ENCODE measurements around the gene BRD1. TPM values are rescaled to one million over a fixed set of nuclear protein-coding genes. Genes with fewer than 3 reads are reported as not detected.
A peak's percentile ranks its signal among the peaks of the same experiment; 100 is the strongest.

The BRD1 gene
- total RNA-seq, 2 donors from 2014 or later: 32.9 to 34.9 TPM

DNA sequence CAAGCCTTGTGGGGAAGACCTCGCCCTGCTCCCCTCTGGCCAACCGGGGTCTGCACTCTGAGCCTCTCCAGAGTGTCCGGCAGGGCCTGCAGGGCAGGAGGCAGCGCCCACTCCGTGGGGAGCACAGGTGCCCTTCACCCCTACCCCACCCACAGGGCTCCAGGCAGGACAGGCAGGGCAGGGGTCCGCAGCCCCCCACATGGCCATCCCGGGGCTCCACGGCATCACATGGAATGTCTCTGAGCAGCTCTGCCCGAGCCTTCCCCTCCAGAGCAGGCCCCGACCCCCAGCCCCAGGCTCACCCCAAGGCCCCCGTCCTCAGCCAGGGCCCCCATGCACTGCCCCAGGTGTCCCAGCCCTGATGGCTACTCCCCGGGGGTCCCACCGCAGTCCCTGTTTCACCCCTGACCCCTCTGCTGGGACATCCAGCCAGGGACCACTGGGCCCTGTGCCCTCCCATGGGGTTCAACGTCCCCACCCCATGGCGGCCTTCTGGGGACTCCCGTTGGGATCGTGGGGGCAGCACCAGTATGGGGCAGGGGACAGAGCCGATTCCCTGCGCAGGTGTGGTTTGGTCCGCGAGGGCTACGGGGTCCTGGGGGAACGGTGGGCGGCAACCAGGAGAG is 77.7 kb downstream of the BRD1 start:
- DNase-seq (no peak), ATAC-seq (no peak)
- intact Hi-C loops (cut with DNase I, micrococcal nuclease): no loop called here

DNA sequence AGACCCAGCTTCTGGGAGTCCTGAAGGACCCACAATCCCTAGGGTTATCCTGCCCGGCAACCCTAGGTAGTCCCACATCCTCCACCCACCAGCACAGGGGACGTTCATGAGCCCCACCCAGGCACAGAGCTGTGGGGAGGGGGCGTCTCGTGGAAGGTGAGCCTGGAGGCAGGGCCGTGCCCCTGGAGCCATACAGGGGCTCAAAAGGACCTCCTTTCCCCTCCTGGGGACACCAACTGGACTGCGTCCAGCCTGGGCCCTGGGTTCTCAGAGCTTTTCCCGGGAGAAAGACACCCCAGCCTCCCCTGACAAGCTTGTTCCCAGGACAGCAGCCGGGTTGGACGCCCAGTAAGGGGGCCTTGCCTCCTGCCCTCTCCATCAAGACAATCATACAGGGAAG is 78.4 kb downstream of the BRD1 start:
- no peak for ATAC-seq

DNA sequence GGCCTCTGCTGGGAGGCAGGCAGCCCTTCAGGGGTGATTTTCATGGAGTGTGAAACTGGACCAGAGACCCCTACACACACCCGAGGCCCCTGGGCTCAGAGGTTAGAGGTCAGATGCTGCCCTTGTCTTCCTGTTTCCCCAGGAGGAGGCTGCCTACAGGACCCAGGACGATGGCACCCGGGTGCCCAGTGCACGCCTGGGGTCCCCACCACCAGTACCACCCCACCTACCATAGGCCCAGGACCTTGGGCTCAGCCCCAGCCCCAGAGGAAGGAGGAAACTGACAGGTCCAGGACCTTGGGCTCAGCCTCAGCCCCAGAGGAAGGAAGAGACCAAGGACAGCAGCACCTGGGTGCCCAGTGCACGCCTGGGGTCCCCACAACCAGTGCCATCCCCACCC is 79.2 kb downstream of the BRD1 start:
- intact Hi-C loops (cut with DNase I, micrococcal nuclease): no loop called here
- ATAC-seq: no peak
- DNase-seq: no peak

More for the DNA sequence above, 78.4 kb downstream of the BRD1 start:
- intact Hi-C loops (cut with DNase I, micrococcal nuclease): no loop called here
- no peak for DNase-seq

DNA sequence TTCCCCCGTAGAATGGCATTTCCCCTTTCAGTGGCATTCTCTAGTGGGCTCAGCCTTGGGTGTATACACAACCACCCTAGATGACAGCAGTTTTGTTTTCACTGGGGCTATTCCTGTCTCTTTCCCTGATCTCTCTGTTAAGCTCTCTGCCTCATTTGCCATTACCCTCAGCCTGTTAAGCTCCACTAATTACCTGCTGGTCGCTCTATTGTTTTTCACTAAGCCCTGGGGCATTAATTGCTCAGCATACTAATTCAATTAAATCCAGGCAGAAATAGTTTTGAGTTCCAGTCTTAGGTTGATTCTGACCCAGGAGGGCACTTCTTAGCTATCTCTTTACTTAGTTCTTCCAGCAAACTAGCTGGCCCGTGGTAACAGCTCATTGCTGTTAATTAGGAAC is 80.0 kb downstream of the BRD1 start:
- ATAC-seq: no peak
- intact Hi-C loops (cut with DNase I, micrococcal nuclease): no loop called here
- DNase-seq: no peak

DNA sequence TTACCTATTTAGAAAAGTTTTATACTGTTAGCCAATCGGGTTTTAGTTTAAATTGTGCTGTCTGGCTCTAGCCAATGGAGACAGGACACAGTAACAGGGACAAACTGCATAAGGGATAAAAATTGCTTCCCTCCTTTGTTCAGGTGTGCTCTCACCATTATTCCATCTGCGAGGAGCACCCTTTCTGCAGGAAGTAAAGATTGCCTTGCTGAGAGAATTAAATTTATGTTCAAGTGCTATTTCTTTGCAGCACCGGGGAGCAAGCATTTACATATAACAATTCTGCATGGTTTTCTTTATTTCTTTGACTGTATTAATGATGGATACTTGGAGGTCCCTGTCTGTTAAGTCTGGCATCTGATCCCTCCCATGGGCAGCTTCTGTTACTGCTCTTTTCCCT is 80.5 kb downstream of the BRD1 start:
- ATAC-seq (no peak), DNase-seq (no peak)
- intact Hi-C loops (cut with DNase I, micrococcal nuclease): no loop called here

DNA sequence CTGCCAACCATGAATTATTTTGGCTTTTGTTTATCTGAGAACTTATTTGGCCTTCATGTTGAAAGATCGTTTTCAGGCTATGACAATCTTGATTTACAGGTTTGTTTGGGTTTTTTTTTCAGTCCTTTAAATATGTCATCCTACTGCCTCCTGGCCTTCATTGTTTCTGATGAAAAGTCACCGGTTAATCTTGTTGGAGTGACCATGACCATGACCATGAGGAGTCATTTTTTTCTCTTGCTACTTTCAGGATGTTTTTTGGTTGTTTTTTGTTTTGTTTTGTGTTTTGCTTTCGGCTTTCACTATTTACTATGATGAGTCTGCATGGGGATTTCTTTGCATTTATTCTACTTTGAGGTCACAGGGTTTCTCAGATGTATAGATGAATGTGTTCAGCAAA is 81.6 kb downstream of the BRD1 start:
- ATAC-seq (no peak), DNase-seq (no peak)
- intact Hi-C loops (cut with DNase I, micrococcal nuclease): no loop called here

DNA sequence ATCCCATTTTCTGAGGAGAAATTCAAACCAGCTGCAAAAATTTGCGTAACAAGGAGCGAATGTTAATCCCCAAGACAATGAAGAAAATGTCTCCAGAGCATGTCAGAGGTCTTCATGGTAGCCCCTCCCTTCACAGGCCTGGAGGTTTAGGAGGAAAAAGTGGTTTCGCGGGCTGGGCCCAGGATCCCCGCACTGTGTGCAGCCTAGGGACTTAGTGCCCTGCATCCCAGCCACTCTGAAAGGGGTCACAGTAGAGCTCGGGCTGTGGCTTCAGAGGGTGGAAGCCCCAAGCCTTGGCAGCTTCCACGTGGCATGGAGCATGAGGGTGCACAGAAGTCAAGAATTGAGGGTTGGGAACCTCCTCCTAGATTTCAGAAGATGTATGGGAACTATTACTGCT is 87.4 kb downstream of the BRD1 start:
- DNase-seq (no peak), ATAC-seq (no peak)
- intact Hi-C loops (cut with DNase I, micrococcal nuclease): no loop called here

DNA sequence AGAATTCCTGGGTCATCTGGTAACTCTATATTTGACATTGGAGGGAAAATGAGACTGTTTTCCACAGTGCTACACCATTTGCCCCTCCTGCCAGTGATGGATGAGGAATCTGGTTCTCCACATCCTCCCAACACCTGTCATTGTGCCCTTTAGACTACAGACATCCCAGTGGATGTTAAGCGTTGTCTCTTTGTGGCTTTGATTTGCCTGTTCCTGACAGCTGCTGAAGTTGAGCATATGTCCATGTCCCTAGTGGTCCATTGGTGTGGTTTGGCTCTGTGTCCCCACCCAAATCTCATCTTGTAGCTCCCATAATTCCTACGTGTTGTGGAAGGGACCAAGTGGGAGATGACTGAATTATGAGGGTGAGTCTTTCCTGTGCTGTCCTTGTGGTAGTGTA is 88.5 kb downstream of the BRD1 start:
- intact Hi-C loops (cut with DNase I, micrococcal nuclease): no loop called here
- no peak for DNase-seq

DNA sequence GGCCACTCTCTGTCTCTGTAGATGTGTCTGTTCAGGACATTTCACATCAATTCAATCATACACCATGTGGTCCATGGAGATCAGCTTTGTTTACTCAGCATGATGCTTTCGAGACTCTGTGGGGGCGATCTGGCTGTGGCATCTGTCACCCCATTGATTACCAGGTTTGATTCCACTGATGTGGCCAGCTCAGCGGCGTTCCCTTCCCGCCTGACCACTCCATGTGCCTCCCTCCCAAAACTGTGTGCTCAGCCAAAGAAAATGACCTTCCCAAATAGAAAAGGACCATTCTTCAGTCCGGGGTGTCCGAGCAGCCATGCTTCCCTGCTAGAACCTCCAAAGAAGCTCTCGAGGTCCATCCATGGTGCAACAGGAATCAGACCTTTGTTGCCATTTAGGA is 89.1 kb downstream of the BRD1 start:
- no peak for DNase-seq
- intact Hi-C loops (cut with DNase I, micrococcal nuclease): no loop called here
- ATAC-seq: no peak

More for the DNA sequence above, 88.5 kb downstream of the BRD1 start:
- ATAC-seq: no peak

DNA sequence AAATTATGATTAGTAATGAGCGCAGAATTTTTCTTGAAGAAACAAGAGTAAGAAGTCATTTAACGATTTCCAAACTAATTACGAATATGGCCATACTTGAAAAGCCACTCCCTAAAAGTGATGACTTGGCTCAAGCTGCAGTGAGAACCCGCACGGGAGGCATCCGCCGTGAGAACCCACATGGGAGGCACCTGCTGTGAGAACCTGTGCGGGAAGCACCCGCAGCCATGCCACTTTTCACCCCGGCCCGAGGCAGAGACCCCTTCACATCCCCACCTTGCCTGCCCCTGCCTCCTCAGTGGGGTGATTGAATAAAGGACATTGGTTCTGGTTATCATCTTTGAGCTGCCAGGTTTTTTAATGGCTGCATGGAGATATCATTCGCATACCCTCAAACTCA is 89.7 kb downstream of the BRD1 start:
- intact Hi-C loops (cut with DNase I, micrococcal nuclease): no loop called here
- ATAC-seq (no peak), DNase-seq (no peak)

DNA sequence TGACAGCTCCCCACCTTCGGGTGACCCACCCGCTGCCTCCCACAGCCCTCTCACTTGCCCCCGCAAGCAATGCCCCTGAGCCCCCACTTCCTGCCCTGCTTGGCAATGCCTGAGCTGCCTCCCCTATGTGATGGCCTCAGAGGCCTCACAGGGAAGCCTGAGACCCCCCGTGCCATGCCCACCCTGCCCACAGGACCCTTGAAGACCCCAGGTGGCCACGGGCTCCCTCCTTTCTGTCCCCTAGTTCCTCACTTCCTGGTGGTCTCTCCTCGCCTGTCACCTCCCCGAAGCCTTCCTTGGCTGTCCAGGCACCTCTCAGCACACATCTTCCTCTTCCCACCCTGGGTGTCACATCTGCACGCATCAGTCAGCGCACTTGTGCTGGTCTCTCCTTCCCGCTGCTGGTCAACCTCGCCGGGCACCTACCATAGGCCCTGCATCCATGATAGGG is 90.5 kb downstream of the BRD1 start:
- intact Hi-C loops (cut with DNase I, micrococcal nuclease): no loop called here
- DNase-seq: no peak
- ATAC-seq: no peak

DNA sequence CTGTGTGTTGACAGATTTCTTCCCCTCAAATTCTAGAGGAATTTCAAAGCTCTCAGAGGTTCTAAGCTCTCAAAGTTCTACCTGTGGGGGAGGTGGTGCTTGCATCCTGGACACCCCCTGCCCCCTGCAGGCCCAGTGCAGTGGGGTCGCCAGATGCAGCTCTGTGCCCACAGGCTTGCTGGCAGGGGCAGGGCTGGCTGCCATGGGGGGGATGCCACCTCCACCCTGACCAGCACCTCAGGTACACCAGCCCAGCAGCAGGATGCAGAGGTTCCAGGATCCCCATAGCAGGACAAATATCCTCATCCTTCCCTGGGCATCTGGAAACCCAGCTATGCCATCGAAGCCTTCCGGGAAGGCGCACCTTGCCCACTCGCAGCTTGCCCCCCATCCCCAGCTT is 91.1 kb downstream of the BRD1 start:
- no peak for DNase-seq
- intact Hi-C loops (cut with DNase I, micrococcal nuclease): no loop called here
- no peak for ATAC-seq

DNA sequence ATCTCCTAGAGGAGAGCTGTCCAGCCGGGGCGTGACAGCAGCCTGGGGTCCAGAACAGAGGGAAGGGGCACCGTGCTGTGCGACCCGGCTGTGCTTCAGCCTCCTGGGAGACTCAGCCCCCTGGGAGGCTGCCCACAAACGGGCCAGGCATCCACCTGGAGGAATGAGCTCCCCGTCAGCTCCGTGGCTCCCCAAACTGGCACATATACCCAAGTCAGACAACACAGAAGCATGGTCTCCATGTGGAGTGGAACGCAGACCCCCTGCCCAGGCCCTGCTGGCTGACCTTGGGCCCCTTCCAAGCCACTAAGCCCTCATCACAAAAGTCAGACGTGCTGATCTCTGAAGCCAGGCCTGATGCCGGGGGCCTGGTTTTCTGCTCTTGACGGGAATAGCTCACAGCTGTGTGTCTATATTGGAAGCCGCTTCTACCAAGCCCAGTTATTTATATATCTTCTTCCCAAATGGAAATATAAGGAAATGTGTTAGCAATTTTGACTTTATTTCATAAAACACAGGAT is 91.7 kb downstream of the BRD1 start:
- DNase-seq: no peak
- intact Hi-C loops (cut with DNase I, micrococcal nuclease): no loop called here
- ATAC-seq: no peak

DNA sequence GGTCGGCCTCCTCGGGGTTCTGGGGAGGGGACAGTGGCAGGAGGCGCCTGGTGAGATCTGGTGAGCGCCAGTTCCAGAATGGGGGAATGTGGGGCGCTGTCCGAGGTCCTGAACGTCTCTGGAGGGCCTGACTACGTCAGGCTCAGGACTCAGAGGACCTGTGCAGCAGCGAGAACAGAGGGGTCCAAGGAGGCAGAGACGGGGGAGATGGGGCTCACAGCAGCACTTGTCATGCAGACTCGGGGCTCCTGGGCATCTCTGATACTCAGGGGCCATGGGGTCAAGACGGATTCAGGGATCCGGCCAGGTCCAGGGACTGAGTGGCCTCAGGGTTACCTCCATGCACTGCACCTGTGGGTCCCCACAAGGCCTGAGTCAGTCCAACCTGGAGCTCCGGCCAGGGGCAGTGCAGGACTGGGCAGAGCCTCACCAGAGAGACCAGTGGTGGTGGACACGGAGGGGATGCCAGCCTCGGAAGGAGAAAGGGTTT is 92.2 kb downstream of the BRD1 start:
- intact Hi-C loops (cut with DNase I, micrococcal nuclease): no loop called here
- DNase-seq (peak in 1 of 2 donors; percentile 22), ATAC-seq (no peak)

DNA sequence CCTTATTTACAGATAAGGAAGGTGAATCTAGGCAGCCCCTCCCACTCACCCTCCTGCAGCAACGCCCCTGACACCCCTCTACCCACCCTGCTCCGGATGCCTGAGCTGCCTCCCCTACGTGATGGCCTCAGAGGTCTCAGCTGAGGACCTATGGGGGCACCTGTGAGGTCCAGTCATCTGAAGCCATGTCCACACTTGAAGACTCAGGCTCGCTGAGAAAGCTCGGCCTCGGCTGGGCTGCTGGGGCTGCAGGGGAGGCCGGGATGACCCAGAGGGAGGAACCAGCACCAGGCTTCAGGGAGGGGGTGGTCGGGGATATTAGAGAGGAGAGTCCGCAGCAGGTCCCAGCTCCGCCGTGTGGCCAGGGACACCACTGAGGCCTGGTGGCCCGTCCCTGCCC is 92.8 kb downstream of the BRD1 start:
- intact Hi-C loops (cut with DNase I, micrococcal nuclease): no loop called here
- DNase-seq (no peak), ATAC-seq (no peak)

DNA sequence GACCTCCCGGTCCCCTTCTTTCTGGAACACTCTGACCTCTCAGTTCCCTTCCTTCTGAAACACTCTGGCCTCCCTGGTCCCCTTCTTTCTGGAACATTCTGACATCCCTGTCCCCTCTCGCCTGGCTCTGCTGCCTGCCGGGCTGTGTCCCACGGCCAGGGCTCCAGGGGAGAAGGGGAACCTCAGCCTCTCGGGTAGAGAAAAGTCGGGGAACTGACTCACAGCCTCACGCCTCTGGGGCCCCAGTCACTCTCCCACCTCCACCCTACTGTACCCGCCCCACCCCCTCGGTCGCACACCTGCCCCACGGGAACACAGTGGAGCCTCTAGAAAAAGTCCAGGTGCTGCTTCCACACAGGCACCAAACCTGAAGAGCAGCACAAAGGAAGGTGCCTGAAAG is 93.3 kb downstream of the BRD1 start:
- no peak for ATAC-seq
- intact Hi-C loops (cut with DNase I, micrococcal nuclease): no loop called here
- DNase-seq: no peak

DNA sequence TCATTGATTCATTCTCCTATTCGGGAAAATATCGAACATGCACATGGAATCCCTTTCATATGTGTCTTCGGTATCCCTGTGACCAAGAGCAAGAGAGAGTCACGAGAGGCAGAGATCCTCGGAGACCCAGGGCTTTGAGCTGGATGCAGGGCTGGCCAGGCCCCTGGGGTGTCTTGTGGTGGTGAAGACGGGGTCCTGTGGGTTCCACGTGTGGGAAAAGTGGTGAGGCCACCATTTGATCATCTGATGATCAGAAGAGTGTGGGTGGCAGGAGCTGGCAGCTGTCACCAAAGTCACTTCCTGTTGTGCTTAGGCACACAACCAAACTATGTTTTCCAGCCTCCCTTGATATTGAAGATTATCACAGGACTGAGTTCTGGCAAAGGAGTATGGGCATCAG is 94.0 kb downstream of the BRD1 start:
- no peak for ATAC-seq
- intact Hi-C loops (cut with DNase I, micrococcal nuclease): no loop called here
- no peak for DNase-seq

DNA sequence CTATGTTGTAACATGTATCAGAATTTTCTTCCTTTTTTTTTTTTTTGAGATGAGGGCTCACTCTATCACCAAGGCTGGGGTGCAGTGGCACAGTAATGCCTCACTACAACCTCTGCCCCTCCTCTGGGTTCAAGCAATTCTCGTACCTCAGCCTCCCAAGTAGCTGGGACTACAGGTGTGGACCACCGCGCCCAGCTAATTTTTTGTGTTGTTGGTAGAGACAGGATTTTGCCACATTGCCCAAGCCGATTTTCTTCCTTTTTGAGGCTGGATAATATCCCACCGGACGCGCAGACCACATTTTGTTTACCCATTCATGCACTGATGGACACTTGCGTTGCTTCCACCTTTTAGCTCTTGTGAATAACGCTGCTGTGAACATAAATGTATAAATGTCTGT is 97.0 kb downstream of the BRD1 start:
- DNase-seq: no peak
- intact Hi-C loops (cut with DNase I, micrococcal nuclease): no loop called here
- no peak for ATAC-seq

DNA sequence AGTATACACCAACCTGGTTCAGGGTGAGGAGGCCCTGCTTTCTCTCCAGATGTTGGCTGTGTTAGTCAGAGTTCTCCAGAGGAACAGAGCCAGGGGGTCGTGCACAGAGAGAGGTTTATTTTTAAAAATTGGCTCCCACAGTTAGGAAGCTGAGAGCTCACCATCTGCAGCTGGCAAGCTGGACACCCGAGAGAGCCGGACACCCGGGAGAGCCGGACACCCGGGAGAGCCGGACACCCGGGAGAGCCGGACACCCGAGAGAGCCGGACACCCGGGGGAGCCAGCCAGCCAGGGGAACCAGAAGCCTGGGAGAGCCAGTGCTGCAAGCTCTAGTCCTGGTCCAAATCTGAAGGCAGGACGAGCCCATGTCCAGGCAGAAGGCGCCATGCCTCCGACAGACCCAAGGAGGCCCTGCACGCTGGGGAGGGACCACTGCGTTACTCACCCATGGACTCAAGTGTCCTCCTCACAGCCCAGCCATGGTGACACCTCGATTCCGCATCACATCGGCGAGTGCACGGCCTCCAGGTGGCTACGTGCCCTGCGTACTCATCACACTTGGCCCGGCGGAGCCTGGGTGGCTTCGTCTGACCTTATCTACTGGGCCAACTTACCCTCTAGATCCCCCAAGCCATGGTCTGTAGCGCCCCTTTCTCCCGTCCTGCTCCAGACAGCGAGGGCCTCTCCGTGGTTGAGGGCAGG is 99.0 kb downstream of the BRD1 start:
- ATAC-seq (no peak), DNase-seq (no peak)
- intact Hi-C loops (cut with DNase I, micrococcal nuclease): no loop called here

DNA sequence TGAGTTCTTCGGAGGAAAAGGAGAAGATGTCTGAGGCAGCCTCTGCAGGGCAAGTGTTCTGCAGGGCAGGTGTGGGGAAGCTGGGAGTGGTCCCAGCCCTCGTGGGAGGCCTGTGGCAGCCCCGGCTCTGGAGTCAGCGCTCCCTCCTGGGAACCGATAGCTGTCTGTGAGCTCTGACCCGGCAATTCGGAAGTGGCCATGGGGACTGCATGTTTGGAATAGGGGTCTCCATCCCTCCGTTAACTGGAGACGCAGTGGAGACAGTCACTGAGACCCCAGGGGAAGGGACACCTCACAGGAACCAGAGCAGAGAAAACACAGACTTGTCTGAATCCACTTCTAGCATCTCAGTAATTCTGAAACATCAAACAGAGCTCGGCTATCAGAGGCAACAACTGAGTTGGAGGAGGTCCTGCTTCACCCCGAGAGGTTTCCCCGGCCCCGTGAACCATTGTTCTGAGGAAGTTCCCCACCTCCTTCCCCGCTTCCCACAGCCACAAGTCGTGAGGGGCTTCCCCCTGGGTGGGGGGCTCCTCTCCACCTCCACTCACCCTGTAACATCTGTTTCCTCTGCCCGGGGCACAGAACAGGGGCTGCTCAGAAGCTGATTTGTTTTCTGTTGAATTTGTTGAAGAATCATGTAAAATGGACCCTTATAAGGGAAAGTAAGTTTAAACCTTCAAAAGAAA is 99.6 kb downstream of the BRD1 start:
- DNase-seq: no peak
- no peak for ATAC-seq
- intact Hi-C loops (cut with DNase I, micrococcal nuclease): no loop called here

Data from left colon (tissue), 2 donors.